ENCODE data around the gene LCN6. TPM values are rescaled to one million over a fixed set of nuclear protein-coding genes. Genes with fewer than 3 reads are reported as not detected.

LCN6 gene
- total and polyA plus RNA-seq, 4 donors: 1.4 to 12.3 (median 8.6) TPM; not detected in 1

- H3K27ac ChIP-seq (ENCODE audit: low read depth in 1 of 2, low read length in 1 of 2): no peak overlapping the region
- H3K36me3 ChIP-seq (ENCODE audit: control insufficient read depth in 4 of 4, insufficient read depth in 4 of 4, low read length in 4 of 4): peaks cover 0 to 9% (median 3%) of the 10 kb centered on the region in 4 donors
- H3K4me1 ChIP-seq (ENCODE audit: control insufficient read depth in 5 of 5, insufficient read depth in 5 of 5, low read length in 5 of 5): peaks cover 0 to 39% (median 8%) of the 10 kb centered on the region in 5 donors
- ATAC-seq (ENCODE audit: insufficient read depth, low FRiP score) (no peak), DNase-seq (no peak)
- WGBS, 2 donors: 90 to 92% methylated on average over 14 of the region's 14 CpGs
- H3K9ac ChIP-seq (ENCODE audit: insufficient read depth in 1 of 2, low read length in 2 of 2): no peak overlapping the region
- H3K27me3 ChIP-seq (ENCODE audit: control insufficient read depth in 3 of 3, insufficient read depth in 3 of 3, low read length in 2 of 3): peaks cover 0 to 6% (median 2%) of the 10 kb centered on the region in 3 donors
- H3K4me3 ChIP-seq: no peak overlapping the region
- no peaks in the 10 kb centered on the region for H3K9me3 ChIP-seq (ENCODE audit: control insufficient read depth in 4 of 4, insufficient read depth in 3 of 4, low read length in 3 of 4)
- TF ChIP-seq CTCF (IDR thresholded peaks at IDR 0.05; ENCODE audit: control extremely low read depth, extremely low read depth): no peak
These were observed 46.1 kb upstream of the LCN6 start for GRCh38 chr9:136794281-136794999.

GRCh38 chr9:136793086-136793946 lies 45.0 kb upstream of the LCN6 start:
- no peak for ATAC-seq (ENCODE audit: insufficient read depth, low FRiP score)
- peaks cover 0 to 31% (median 7%) of the 10 kb centered on the region in 5 donors for H3K4me1 ChIP-seq (ENCODE audit: control insufficient read depth in 5 of 5, insufficient read depth in 5 of 5, low read length in 5 of 5)
- H3K4me3 ChIP-seq: no peak overlapping the region
- H3K27ac ChIP-seq (ENCODE audit: low read depth in 1 of 2, low read length in 1 of 2): no peak overlapping the region
- WGBS, 2 donors: 84 to 85% methylated on average over 17 of the region's 17 CpGs
- H3K9me3 ChIP-seq (ENCODE audit: control insufficient read depth in 4 of 4, insufficient read depth in 3 of 4, low read length in 3 of 4): no peaks in the 10 kb centered on the region
- no peak overlapping the region for H3K9ac ChIP-seq (ENCODE audit: insufficient read depth in 1 of 2, low read length in 2 of 2)
- no peak for TF ChIP-seq CTCF (IDR thresholded peaks at IDR 0.05; ENCODE audit: control extremely low read depth, extremely low read depth)
- H3K27me3 ChIP-seq (ENCODE audit: control insufficient read depth in 3 of 3, insufficient read depth in 3 of 3, low read length in 2 of 3): no peaks in the 10 kb centered on the region
- H3K36me3 ChIP-seq (ENCODE audit: control insufficient read depth in 4 of 4, insufficient read depth in 4 of 4, low read length in 4 of 4): peaks cover 0 to 9% (median 3%) of the 10 kb centered on the region in 4 donors
- DNase-seq: no peak

GRCh38 chr9:136792321-136793085 lies 44.2 kb upstream of the LCN6 start:
- Histone ChIP-seq H3K36me3 (ENCODE audit: control insufficient read depth in 4 of 4, insufficient read depth in 4 of 4, low read length in 4 of 4) (peaks cover 0 to 9% (median 3%) of the 10 kb centered on the region in 4 donors), H3K9ac (ENCODE audit: insufficient read depth in 1 of 2, low read length in 2 of 2) (no peak overlapping the region), H3K27me3 (ENCODE audit: control insufficient read depth in 3 of 3, insufficient read depth in 3 of 3, low read length in 2 of 3) (no peaks in the 10 kb centered on the region), H3K27ac (ENCODE audit: low read depth in 1 of 2, low read length in 1 of 2) (peak overlapping the region in 1 of 2 donors; percentile 95), H3K4me3 (no peak overlapping the region), H3K9me3 (ENCODE audit: control insufficient read depth in 4 of 4, insufficient read depth in 3 of 4, low read length in 3 of 4) (no peaks in the 10 kb centered on the region), H3K4me1 (ENCODE audit: control insufficient read depth in 5 of 5, insufficient read depth in 5 of 5, low read length in 5 of 5) (peaks cover 0 to 34% (median 7%) of the 10 kb centered on the region in 5 donors)
- WGBS, 2 donors: 78 to 81% methylated on average over 15 of the region's 15 CpGs
- no peak for TF ChIP-seq CTCF (IDR thresholded peaks at IDR 0.05; ENCODE audit: control extremely low read depth, extremely low read depth)
- ATAC-seq (ENCODE audit: insufficient read depth, low FRiP score): no peak
- no peak for DNase-seq

Data from lung (tissue), 12 donors.